Vagina (tissue), 2 donors: Measurements from ENCODE around the gene UBR4.

Source experiments
- CTCF ChIP-seq, 3 experiments: fragments of 450-650 bp in 2 of 3; fragments of 200-600 bp in 1 of 3; sonication (generic) in 1 of 3; IDR thresholded peaks; one replicate each; pipeline ENCODE4 v1.5.1; 2017 to 2019; ENCODE audit warnings: antibody characterized with exemption in 3 of 3, mild to moderate bottlenecking in 2 of 3, moderate library complexity in 2 of 3
- POLR2AphosphoS5 ChIP-seq, 2 donors: sonication (generic); formaldehyde crosslinking; IDR thresholded peaks; one replicate each; pipeline ENCODE4 v1.9.0; 2017; ENCODE audit warnings: antibody characterized with exemption in 2 of 2, mild to moderate bottlenecking in 2 of 2, low read depth in 1 of 2; ENCODE audit not compliant: insufficient read depth in 1 of 2

- TF ChIP-seq CTCF (IDR thresholded peaks at IDR 0.05) (no peak), POLR2AphosphoS5 (IDR thresholded peaks at IDR 0.05; ENCODE audit: insufficient read depth in 1 of 2, low read depth in 1 of 2) (no peak)
Observed at GRCh38 chr1:19115082-19115808, 94.8 kb downstream of the UBR4 start.
